A673 (cell line): Measurements from ENCODE around the gene AP3D1. TPM values are rescaled to one million over a fixed set of nuclear protein-coding genes. Genes with fewer than 3 reads are reported as not detected.
A peak's percentile ranks its signal among the peaks of the same experiment; 100 is the strongest.

Experiments
- BruUV-seq: library from RNA; stranded (reverse); fragments of 400-500 nt; replicated peaks from 2 replicates; lab custom pipeline; 2021; lab: Mats Ljungman, UMichigan
- CTCF ChIA-PET: fragments of 300-600 bp; sonication (Branson Sonifier 250); formaldehyde crosslinking; loops from one replicate; lab custom pipeline; 2022; ENCODE audit warnings: antibody characterized with exemption; lab: Charles Lee
- POLR2A ChIA-PET: fragments of 300-600 bp; sonication (Branson Sonifier 250); formaldehyde crosslinking; loops from one replicate; lab custom pipeline; 2022; ENCODE audit warnings: antibody characterized with exemption; ENCODE audit not compliant: low non-redundant PET; lab: Charles Lee
- DNase-seq: peaks from one replicate; pipeline ENCODE4 v3.0.0-alpha.2; 2015; ENCODE audit warnings: low spot score
- H3K27ac ChIP-seq: fragments of 200-600 bp; sonication (generic); 2 replicates; pipeline ENCODE4 v1.5.1; 2016; ENCODE audit warnings: mixed run types, low read depth, mild to moderate bottlenecking, mixed read lengths, antibody characterized with exemption, low read length; ENCODE audit not compliant: poor library complexity, severe bottlenecking
- H3K27me3 ChIP-seq: fragments of 200-600 bp; sonication (generic); replicated peaks from 2 replicates; pipeline ENCODE4 v1.6.1; 2017; ENCODE audit warnings: mixed run types, low read depth, mild to moderate bottlenecking, mixed read lengths, antibody characterized with exemption, low read length; ENCODE audit not compliant: insufficient read depth, poor library complexity
- H3K36me3 ChIP-seq: fragments of 200-600 bp; sonication (generic); 2 replicates; pipeline ENCODE4 v1.6.1; 2016; ENCODE audit warnings: mixed run types, mild to moderate bottlenecking, mixed read lengths, antibody characterized with exemption, low read length; ENCODE audit not compliant: insufficient read depth, poor library complexity, severe bottlenecking
- H3K4me1 ChIP-seq: fragments of 200-600 bp; sonication (generic); 2 replicates; pipeline ENCODE4 v1.6.1; 2017; ENCODE audit warnings: mixed run types, mild to moderate bottlenecking, mixed read lengths, antibody characterized with exemption, low read length; ENCODE audit not compliant: insufficient read depth, poor library complexity, severe bottlenecking
- H3K4me3 ChIP-seq: fragments of 200-600 bp; sonication (generic); 2 replicates; pipeline ENCODE4 v1.5.1; 2016; ENCODE audit warnings: low read depth, mixed run types, mild to moderate bottlenecking, mixed read lengths, low read length; ENCODE audit not compliant: poor library complexity, severe bottlenecking
- H3K9me3 ChIP-seq: fragments of 200-600 bp; sonication (generic); 2 replicates; pipeline ENCODE4 v1.6.1; 2016; ENCODE audit warnings: mixed run types, low read depth, mild to moderate bottlenecking, mixed read lengths, antibody characterized with exemption, low read length; ENCODE audit not compliant: poor library complexity, severe bottlenecking
- CTCF ChIP-seq: fragments of 300-800, 200-600 bp; sonication (generic); conservative IDR thresholded peaks from 2 replicates; pipeline ENCODE4 v1.5.1; 2017; ENCODE audit warnings: low read depth, mild to moderate bottlenecking, antibody characterized with exemption, low read length, moderate library complexity, mixed read lengths
- EZH2 ChIP-seq: fragments of 200-600 bp; sonication (generic); IDR thresholded peaks from 2 replicates; pipeline ENCODE4 v1.6.1; 2017; ENCODE audit warnings: borderline replicate concordance, low read depth, mild to moderate bottlenecking, mixed read lengths, antibody characterized with exemption, low read length; ENCODE audit not compliant: poor library complexity, severe bottlenecking
- intact Hi-C: fragments of 100-400 bp; cut with micrococcal nuclease; formaldehyde crosslinking; loops from one replicate; pipeline ENCODE4 v1.10.0; 2022; ENCODE audit not compliant: unreplicated experiment
- total RNA-seq: library from RNA; stranded (reverse); gene quantifications from 2 replicates; pipeline ENCODE4 v1.2.3, GENCODE V29; 2021

Gene AP3D1
- total RNA-seq, 1 experiment from 2014 or later = 148 TPM

GRCh38 chr19:2168619-2169424 is 17.5 kb upstream of the AP3D1 start:
- TF ChIP-seq CTCF = no peak
- TF ChIP-seq EZH2 = no peak
- DNase-seq = no peak
- intact Hi-C loops = no loop called here
- ChIA-PET CTCF (no interaction called here), POLR2A (no interaction called here)
- no peaks in the 10 kb centered on the region for H3K9me3 ChIP-seq
- BruUV-seq = no TSS peak
- no peak overlapping the region for H3K4me3 ChIP-seq
- peaks cover 38% of the 10 kb centered on the region for H3K4me1 ChIP-seq
- H3K27me3 ChIP-seq = no peaks in the 10 kb centered on the region
- peak overlapping the region; percentile 11 for H3K27ac ChIP-seq
- H3K36me3 ChIP-seq = no peaks in the 10 kb centered on the region

GRCh38 chr19:2167896-2168618 is 16.7 kb upstream of the AP3D1 start:
- Histone ChIP-seq H3K9me3 (no peaks in the 10 kb centered on the region), H3K4me3 (no peak overlapping the region), H3K27me3 (no peaks in the 10 kb centered on the region), H3K36me3 (no peaks in the 10 kb centered on the region), H3K4me1 (peaks cover 38% of the 10 kb centered on the region), H3K27ac (peak overlapping the region; percentile 11)
- intact Hi-C loops = no loop called here
- DNase-seq = no peak
- BruUV-seq = no TSS peak
- CTCF ChIA-PET = interaction anchor here (0.5 to 0.6 kb wide), 2 partner anchors 92 to 467 kb away, joined by 3 to 4 read pairs; no protein-coding TSS in a partner anchor
- POLR2A ChIA-PET = no interaction called here
- TF ChIP-seq CTCF (no peak), EZH2 (no peak)

- ChIA-PET CTCF (no interaction called here), POLR2A (no interaction called here)
- no peak for DNase-seq
- no peaks in the 10 kb centered on the region for H3K27me3 ChIP-seq
- TF ChIP-seq EZH2 = no peak
- TF ChIP-seq CTCF = no peak
- no peaks in the 10 kb centered on the region for H3K36me3 ChIP-seq
- H3K4me3 ChIP-seq = no peak overlapping the region
- no peaks in the 10 kb centered on the region for H3K9me3 ChIP-seq
- H3K4me1 ChIP-seq = peaks cover 35% of the 10 kb centered on the region
- intact Hi-C loops = no loop called here
- H3K27ac ChIP-seq = no peak overlapping the region
- no TSS peak for BruUV-seq
Measured at GRCh38 chr19:2166741-2167738, 15.7 kb upstream of the AP3D1 start.
